Measurements from ENCODE around the gene PAFAH1B2.
"Not testable (repeated sequence)": the region's sequence is repeated elsewhere in the genome, so short reads cannot be mapped to it uniquely, and the experiment has no call there.

The PAFAH1B2 gene

DNA sequence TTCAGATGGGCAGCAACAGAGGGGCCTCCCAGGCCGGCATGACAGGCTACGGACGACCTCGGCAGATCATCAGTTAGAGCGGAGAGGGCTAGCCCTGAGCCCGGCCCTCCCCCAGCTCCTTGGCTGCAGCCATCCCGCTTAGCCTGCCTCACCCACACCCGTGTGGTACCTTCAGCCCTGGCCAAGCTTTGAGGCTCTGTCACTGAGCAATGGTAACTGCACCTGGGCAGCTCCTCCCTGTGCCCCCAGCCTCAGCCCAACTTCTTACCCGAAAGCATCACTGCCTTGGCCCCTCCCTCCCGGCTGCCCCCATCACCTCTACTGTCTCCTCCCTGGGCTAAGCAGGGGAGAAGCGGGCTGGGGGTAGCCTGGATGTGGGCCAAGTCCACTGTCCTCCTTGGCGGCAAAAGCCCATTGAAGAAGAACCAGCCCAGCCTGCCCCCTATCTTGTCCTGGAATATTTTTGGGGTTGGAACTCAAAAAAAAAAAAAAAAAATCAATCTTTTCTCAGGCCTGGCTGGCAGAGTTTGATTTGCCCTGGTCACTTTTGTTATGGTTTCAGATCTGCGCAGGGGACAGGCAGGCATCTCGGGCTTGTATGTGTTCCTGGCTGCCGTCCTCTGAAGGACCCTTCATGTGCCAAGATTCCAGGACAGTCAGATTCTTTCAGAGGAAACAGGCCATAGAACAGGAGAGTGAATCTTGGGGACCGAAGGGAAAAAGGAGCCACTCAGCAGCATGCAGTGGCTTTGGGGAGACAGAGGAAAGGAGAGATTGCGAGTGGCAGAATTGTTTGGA lies 60.4 kb downstream of the PAFAH1B2 start:
- DNase-seq = no peak

- no peak for DNase-seq
Measured at GRCh38 chr11:117205211-117205818, 61.2 kb downstream of the PAFAH1B2 start.

- not testable (repeated sequence) for DNase-seq
Measured at GRCh38 chr11:117206111-117206510, 62.0 kb downstream of the PAFAH1B2 start.

- DNase-seq = not testable (repeated sequence)
Measured at GRCh38 chr11:117206859-117207258, 62.8 kb downstream of the PAFAH1B2 start.

DNA sequence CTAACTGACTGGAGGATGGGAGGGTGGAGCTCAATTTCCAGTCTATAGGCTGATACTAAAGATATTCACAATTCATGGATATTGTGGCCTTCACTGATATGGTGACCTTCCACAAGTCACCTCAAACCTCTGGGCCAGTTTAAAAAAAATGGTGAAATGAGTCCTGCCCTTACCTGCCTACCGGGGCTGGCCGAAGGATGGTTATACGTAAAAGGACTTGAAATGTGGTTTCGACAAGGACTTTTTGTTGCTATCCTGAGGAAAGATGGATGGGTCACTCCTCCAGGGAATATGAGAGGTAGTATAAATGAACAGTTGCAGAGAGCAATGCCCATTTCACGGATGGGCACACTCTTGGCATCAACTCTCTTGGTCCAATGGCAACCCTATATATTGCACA lies 63.4 kb downstream of the PAFAH1B2 start:
- DNase-seq = not testable (repeated sequence)

GRCh38 chr11:117208710-117209109 lies 64.6 kb downstream of the PAFAH1B2 start:
- not testable (repeated sequence) for DNase-seq

GRCh38 chr11:117209351-117210125 lies 65.5 kb downstream of the PAFAH1B2 start:
- not testable (repeated sequence) for DNase-seq

DNA sequence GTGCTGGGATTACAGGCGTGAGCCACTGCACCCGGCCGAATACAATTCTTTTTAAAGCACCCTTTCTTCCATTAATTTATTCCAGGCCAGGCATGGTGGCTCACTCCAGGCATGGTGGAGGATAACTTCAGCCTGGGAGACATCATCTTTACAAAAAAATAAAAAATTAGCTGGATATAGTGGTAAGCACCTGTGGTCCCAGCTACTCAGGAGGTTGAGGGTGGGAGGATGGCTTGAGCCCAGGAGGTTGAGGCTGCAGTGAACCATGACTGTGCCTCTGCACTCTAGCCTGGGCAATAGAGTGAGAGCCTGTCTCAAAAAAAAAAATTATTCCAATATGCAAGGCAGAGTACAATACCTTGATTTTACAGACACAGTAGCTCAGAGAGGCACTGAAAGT lies 66.5 kb downstream of the PAFAH1B2 start:
- DNase-seq = no peak

- no peak for DNase-seq
Measured at GRCh38 chr11:117212697-117213355, 68.7 kb downstream of the PAFAH1B2 start.

- DNase-seq = no peak
Measured at GRCh38 chr11:117214404-117215110, 70.5 kb downstream of the PAFAH1B2 start.

DNA sequence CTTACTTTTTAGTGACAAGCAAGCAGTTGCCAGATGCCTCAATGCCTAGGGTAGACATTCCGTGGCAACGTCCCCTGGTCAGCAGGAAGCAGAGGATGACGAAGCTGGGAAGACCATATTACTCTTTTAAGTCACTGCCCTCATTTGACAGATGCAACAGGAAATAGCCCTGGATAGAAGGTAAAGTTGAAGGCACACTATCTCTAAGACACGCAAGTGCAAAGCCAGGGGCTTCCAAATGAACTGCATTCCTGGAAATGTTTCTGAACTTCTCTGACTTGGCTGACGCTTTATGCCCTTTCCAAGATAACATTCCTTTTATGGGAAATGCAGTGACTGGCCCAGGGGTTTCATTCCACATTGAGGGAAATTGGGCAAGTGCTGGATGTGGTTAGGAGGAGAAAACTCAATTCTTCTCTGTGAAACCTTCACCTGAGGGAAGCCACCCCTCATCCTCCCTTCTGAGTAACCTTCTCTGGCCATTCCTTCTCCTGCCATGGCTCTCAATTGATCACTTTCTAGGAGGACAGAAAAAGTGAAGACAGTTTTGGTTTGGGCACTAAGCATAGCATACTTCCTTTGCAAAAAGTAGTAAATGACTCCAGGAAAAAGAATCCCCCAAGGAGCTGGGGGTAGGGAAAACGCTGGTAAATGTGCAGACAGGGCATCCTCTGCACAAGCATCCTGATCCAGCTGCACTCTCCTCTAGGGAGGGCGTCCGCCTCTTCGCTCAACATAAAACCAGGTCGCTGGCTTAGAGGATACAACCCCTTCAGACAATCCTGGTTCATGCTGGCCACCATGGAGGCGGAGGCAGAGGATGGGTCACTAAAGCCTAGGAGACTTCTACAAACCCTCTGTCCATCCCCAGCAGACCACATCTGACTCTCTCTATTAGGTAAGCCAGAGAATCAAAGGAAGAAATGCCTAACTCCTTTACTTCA lies 73.3 kb downstream of the PAFAH1B2 start:
- no peak for DNase-seq

GRCh38 chr11:117218133-117218915 lies 74.2 kb downstream of the PAFAH1B2 start:
- no peak for DNase-seq

DNA sequence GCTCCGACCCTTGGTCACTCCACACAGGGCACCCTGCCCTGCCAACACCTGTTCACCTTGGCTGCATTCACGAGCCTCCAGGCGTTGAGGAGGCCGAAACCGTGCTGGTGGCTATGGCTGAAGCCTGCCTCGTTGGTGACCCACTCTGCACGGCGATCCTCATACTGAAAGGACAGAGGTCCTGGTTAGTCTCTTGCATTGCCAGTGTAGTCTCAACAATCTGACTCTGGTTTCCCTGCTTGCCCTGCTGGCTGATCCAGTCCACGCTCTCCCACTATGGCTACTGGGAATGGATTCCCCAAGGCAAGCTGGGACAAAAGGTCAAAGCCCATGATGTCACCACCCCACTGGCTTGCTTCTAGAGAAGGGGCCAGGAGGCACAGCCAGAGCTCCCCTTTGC lies 74.9 kb downstream of the PAFAH1B2 start:
- no peak for DNase-seq

- no peak for DNase-seq
Measured at GRCh38 chr11:117219455-117219854, 75.4 kb downstream of the PAFAH1B2 start.

GRCh38 chr11:117219995-117220394 lies 75.9 kb downstream of the PAFAH1B2 start:
- no peak for DNase-seq

- no peak for DNase-seq
Measured at GRCh38 chr11:117220568-117220967, 76.5 kb downstream of the PAFAH1B2 start.

- DNase-seq = no peak
Measured at GRCh38 chr11:117220999-117221774, 77.1 kb downstream of the PAFAH1B2 start.

- no peak for DNase-seq
Measured at GRCh38 chr11:117221775-117222517, 77.9 kb downstream of the PAFAH1B2 start.
